Esophagus squamous epithelium (tissue), 4 donors: ENCODE data around the gene RNASE11.

Experiments
- POLR2A ChIP-seq, 4 donors: fragments of 450-650 bp; IDR thresholded peaks; one replicate each; pipeline ENCODE4 v1.6.1; 2017; ENCODE audit warnings: antibody characterized with exemption in 4 of 4, mild to moderate bottlenecking in 4 of 4, moderate library complexity in 3 of 4
- TF ChIP-seq, protein P1 (sequence below), 6 experiments: fragments of 450-650 bp in 4 of 6; fragments of 200-600 bp in 2 of 6; sonication (generic) in 2 of 6; IDR thresholded peaks; one replicate each; pipeline ENCODE4 v1.5.1; 2016 to 2019; ENCODE audit warnings: antibody characterized with exemption in 6 of 6, mild to moderate bottlenecking in 4 of 6, moderate library complexity in 4 of 6

DNA sequence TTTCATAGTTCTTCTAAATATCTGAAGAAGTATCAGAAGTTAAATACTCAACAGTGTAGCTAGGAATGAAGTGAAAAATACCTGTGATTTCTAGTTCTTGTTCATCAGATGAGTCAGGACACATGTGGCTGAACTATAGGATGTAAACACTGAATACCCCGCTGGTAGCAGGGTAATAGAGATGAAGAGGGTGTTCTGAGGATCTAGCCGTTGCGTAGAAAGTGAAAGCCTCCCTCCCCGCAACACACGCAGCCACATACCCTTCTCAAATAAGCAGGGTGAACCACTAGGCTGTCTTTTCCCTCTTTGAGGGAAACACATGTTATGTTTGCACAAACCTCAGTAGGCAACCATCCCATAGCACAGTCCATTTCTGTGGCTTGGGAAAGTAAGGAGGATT lies 19.8 kb upstream of the RNASE11 start:
- TF ChIP-seq, protein P1, sequence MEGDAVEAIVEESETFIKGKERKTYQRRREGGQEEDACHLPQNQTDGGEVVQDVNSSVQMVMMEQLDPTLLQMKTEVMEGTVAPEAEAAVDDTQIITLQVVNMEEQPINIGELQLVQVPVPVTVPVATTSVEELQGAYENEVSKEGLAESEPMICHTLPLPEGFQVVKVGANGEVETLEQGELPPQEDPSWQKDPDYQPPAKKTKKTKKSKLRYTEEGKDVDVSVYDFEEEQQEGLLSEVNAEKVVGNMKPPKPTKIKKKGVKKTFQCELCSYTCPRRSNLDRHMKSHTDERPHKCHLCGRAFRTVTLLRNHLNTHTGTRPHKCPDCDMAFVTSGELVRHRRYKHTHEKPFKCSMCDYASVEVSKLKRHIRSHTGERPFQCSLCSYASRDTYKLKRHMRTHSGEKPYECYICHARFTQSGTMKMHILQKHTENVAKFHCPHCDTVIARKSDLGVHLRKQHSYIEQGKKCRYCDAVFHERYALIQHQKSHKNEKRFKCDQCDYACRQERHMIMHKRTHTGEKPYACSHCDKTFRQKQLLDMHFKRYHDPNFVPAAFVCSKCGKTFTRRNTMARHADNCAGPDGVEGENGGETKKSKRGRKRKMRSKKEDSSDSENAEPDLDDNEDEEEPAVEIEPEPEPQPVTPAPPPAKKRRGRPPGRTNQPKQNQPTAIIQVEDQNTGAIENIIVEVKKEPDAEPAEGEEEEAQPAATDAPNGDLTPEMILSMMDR (IDR thresholded peaks at IDR 0.05), result no peak
- TF ChIP-seq POLR2A (IDR thresholded peaks at IDR 0.05), result no peak
